Stimulated activated CD4-positive, alpha-beta T cell treated with anti-CD3 and anti-CD28 coated beads, Interleukin-1b, Interleukin-23, amount 100 ng/mL, for 4 hours (primary cell): ENCODE data around the gene GADD45GIP1.

ENCODE experiments used
- DNase-seq, 2 donors: peaks; one replicate each; pipeline ENCODE4 v3.0.0-alpha.2; 2020; ENCODE audit warnings: low read depth in 2 of 2

Gene GADD45GIP1

GRCh38 chr19:12956446-12957388 is at the start of gene GADD45GIP1:
GADD45GIP1 (minus strand) TSS chr19:12957223; CDS start chr19:12957212, 11 bp downstream.
- DNase-seq, result peak; percentile 70 to 81

GRCh38 chr19:13005861-13006370 is 48.9 kb upstream of the GADD45GIP1 start:
- DNase-seq, result no peak

DNA sequence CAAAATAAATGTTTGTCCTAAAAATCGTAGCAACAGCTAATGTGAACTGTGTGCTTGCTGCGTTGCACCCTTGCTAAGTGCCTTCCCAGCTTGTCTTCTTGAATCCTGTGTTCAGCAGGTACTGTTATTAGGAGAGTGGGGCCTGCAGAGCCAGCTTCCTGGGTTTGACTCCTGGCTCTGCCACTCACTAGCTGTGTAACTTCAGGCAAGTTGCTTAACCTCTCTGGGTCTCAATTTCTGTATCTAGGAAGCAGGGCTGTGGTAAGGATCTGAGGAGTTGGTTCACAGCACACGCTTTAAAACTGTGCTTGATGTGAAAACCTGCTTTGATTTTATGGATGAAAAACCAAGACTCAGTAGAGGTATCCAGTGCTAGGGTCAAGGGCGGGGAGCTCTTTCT is 48.2 kb upstream of the GADD45GIP1 start:
- no peak for DNase-seq

- no peak for DNase-seq
Measured at GRCh38 chr19:13004273-13004672, 47.2 kb upstream of the GADD45GIP1 start.

- no peak for DNase-seq
Measured at GRCh38 chr19:13003081-13003480, 46.1 kb upstream of the GADD45GIP1 start.

DNA sequence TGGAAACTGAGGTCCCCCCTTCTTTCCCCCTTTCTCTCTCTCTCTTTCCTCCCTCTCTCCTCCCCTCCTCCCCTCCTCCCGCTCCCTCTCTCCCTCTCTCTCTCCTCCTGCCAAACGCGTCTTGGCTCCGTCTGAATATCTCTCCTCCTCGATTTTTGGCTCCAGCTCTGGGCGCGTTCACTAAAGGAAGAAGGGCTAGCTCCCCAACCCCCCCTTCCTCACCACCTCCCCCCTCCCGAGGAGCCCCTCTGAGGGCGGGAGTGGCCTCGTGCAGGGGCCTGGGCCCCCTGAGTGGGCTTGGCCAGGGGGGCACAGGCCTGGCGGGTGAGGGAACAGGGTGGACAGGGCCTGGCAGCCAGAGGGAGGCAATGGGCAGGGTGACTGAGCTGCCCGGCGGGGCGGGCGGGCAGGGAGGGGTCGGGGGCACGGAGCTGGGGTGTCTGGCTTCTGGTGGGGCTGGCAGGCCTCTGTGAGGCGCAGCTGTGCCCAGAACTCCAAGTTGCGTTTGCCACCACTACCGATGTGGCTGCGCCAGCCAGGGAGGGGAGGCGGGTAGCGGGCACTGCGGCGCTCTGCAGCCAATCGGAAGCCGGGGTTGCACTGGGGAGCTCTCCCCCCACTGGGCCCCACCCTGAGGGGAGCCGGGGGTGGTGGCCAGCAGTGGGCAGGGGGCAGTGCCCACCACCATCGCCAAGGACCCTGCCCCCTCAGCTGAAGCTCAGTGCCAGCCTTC is 45.3 kb upstream of the GADD45GIP1 start:
- no peak for DNase-seq

- DNase-seq, result no peak
Measured at GRCh38 chr19:13001502-13002165, 44.6 kb upstream of the GADD45GIP1 start.

- DNase-seq, result no peak
Measured at GRCh38 chr19:13001166-13001501, 44.1 kb upstream of the GADD45GIP1 start.

GRCh38 chr19:12997967-12998940 is 41.2 kb upstream of the GADD45GIP1 start:
- no peak for DNase-seq

GRCh38 chr19:12997179-12997966 is 40.4 kb upstream of the GADD45GIP1 start:
- DNase-seq, result no peak

GRCh38 chr19:12996406-12997094 is 39.5 kb upstream of the GADD45GIP1 start:
- no peak for DNase-seq

DNA sequence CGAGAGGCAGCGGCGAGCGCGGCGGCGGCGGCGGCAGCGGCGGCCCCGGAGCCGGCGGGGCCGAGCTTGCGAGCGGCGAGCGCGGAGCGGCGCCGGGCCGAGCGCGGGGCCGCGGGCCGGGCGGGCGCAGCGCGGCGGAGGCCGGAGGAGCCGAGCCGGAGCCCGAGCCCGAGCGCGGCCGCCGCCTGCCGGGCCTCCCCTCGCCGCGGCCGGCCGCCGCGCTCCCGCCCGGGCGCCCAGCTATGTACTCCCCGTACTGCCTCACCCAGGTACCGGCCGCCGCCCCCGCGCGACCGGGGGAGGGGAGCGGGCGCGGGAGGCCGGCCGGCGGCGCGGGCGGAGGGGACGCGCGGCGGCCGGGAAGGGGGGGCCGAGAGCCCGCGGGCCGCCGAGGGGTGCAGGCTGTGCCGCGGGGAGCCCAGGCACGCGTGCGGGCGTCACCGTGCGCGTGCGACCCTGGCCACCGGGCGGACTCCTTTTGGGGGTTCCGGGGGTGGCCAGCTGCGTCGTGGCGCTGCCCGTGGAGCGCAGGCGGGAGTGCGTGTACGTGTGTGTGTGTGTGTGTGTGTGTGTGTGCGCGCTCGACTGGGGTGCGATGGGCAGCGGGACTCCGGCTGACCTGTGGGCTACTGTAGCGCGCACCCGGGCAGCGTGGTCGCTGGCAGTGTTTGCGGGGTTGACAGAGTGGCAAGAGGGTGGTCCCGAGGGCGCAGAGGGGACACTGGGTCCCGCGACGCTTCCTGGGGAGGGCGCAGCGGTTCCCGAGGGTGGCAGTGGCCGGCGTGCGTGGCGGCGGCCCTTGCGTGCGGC is 38.8 kb upstream of the GADD45GIP1 start:
- DNase-seq, result no peak

DNA sequence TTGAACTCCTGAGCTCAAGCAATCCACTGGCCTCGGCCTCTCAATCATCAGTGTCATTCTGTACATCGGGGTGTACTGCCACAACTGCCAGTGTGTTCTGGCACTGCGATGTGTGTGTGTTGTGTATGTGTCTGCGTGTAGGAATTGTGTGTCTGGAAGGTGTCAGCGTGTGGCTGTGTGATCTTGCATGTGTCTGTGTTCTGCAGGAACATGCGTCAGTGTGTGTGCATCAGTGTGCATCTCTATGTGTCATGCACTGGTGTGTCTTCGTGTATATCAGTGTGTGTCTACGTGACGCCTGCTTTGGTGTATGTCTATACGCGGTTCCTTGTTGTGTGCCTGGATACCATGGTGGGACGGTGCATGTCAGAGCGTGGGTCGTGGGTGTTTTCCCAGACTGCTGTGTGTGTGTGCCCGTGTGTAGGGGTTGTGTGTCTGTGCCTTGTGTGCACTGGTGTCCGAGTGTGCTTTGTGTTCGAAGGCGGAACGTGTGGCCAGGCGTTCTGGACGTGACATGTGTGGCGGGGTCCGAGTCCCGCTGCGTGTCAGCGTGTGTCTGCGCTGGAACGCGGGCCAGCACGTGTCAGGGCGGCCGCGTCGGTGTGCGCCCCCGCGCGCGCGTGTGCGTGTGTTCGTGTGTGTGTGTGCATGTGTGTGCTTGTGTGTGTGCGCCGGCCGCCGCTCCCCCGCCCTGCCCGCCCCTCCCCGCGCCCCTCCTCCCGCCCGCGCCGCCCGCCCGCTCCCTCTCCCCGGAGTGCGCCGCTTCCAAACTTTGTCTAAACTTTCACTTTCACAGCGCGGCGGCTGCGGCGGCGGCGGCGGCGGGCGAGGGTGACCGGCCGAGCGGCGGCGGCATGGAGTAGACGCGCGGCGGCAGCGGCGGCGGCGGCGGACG is 37.9 kb upstream of the GADD45GIP1 start, which contains the start of gene NFIX:
Gene NFIX, plus strand, starts transcription at position 775 of the 895 bp plus-strand sequence. CDS start 363 bp downstream, outside the sequence.
- DNase-seq, result peak; percentile 62 to 65

- DNase-seq, result no peak
Measured at GRCh38 chr19:12993562-12993961, 36.5 kb upstream of the GADD45GIP1 start.

- no peak for DNase-seq
Measured at GRCh38 chr19:12992729-12993128, 35.7 kb upstream of the GADD45GIP1 start.

GRCh38 chr19:12991296-12991695 is 34.3 kb upstream of the GADD45GIP1 start:
- no peak for DNase-seq

- no peak for DNase-seq
Measured at GRCh38 chr19:12990853-12991252, 33.8 kb upstream of the GADD45GIP1 start.
